HPDE6-E6E7 (cell line): Measurements from ENCODE around the gene CBFA2T2.
"Not testable (repeated sequence)": the region's sequence is repeated elsewhere in the genome, so short reads cannot be mapped to it uniquely, and the experiment has no call there.

Experiments used
- DNase-seq: peaks from one replicate; pipeline ENCODE4 v3.0.0; 2011; ENCODE audit warnings: missing footprints; ENCODE audit errors: extremely low spot score

Gene CBFA2T2

DNA sequence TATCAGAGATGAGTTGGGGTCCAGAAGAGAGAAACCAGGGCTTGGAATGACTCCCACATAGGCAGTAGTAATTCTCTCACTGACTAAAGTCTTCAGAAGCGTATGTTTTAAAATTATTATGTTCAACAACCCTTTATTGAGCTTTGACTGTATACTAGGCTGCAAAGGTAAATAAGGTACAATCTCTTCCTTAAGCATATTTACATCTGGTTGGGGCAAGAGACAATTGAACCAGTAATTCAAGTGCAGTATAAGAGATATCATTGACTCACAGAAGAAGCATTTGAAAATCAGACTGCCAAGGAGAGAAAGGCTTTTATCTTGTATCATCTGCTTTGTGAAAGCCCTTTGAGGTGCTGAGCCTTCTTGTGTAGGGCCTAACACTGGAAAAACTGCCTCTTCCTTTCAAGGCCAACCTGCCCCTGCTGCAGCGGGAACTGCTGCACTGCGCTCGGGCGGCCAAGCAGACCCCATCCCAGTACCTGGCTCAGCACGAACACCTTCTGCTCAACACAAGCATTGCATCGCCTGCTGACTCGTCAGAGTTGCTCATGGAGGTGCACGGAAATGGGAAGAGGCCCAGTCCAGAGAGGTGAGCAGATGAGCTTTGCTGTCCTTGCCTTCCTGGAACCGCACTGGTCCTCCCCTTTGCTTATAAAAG lies 132.9 kb downstream of the CBFA2T2 start:
- DNase-seq, result no peak

DNA sequence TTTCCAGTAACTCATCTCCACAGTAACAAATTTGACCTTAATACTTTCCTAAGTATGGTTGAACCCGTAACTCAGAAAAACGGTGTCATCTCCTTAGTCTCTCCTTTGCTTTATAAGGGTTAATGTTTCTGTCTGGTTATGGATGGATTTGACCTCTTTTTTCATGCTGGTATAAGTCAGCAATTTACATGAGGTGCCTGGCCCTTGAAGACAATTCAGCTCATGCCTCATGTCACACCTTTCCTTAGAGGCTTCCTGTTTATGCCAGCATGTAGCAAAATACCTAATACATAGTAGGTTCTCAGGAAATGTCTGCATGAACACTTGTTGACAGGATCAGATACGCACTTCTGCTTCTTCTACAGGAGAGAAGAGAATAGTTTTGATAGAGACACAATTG lies 134.5 kb downstream of the CBFA2T2 start:
- DNase-seq, result no peak

DNA sequence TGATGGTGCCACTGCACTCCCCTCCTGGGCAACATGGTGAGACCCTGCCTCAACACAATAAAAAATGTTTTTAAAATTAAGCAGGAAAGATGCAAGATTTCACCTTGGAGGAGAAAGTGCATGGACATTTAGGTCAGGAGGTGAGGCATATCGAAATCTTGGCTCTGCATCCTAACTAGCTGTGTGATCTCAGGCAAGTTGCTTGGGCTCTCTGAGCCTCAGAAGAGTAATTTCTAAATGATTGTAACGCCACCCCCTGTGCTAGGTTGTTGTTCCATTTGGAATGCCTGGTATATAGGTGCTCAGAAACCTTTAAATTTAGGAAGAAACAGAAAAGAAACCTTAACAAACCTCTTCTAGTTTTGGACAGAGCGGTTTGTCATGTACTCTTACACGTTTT lies 136.3 kb downstream of the CBFA2T2 start:
- DNase-seq, result no peak

DNA sequence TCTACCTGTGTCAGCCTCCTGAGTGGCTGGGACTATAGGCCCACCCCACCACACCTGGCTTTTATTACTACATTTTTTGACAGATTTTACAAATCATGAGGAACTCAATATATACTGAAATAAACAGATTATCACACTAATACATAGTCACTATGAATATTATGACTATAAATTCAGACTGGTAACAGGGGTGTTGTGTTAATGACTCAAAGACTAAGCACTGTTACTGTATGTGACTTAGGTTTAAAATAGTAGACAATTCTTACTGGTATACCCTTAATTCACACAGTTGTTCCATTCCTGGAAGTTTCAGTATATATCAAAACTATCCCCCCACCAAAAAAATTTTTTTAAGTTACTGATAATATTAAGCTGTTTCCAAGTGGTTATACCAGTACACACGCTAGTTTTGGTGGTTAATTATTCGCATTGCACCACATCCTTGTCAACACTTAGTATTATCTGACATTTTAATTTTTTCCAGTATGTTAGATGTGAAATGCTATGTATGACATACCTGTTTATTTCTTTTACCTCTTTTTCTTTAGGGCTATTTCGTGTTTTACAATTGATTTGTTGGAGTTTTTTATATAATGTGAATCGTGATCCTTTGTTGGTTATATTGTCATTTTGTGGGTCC lies 137.8 kb downstream of the CBFA2T2 start:
- DNase-seq, result no peak

DNA sequence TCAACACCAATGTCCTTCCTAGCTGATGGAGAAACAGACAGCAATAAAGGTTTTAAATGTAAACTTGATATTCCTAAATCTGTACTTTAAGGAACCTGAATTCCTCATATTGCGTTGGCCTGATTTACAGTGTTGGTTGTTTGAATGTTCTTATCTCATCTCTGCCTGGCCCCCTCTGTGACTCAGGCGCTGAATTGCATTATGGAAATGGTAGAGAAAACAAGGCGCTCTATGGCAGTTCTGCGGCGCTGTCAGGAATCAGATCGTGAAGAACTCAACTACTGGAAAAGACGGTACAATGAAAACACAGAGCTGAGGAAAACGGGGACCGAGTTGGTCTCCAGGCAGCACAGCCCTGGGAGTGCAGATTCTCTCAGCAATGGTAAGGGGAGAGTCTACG lies 139.6 kb downstream of the CBFA2T2 start:
- DNase-seq, result no peak

DNA sequence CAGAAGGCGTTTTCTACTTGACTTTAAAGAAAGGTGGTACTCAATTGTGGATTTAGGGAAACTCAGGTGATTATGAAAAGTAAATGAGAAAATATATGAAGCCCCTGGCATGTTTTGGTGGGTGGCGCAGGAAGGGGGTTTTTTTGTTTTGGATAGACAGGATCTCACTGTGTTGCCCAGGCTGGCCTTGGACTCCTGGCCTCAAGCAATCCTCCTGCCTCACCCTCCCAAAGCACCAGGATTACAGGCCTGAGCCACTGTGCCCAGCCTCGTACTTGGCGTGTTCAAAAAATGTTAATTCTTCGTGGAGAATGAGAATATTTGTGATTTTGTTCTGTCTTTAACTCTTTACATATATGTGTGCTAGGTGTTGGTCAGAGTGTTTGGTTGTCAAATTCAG lies 140.1 kb downstream of the CBFA2T2 start:
- no peak for DNase-seq

DNA sequence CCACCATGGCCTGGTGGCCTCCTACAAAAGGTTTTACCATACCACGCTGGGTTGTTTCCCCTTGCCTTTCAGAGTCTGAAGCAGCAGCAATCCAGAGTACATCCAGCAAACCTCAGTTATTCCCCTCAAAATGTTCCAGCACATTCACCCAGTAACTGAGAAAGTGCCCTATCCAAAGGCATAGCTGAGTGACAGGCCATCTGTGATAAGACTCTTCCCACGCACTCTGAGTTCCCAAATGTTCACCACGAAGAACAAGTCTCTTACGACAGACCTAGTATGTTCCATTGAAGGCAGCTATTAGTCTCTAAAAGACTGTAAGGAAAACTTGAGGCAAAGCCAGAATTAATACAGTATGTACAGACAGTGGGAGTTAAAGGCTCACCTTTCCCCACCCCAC lies 140.6 kb downstream of the CBFA2T2 start:
- DNase-seq, result no peak

DNA sequence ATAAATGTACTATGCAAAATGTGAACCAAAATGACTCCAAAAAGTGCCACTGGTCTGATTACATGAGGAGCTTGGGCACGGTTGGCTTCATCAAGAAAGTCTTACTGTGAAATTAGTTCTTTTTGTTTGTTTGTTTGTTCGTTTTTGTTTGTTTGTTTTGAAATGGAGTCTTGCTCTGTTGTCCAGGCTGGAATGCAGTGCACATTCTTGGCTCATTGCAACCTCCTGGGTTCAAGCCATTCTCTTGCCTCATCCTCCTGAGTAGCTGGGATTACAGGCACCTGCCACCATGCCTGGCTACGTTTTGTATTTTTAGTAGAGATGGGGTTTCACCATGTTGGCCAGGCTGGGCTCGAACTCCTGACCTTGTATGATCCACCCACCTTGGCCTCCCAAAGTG lies 142.0 kb downstream of the CBFA2T2 start:
- not testable (repeated sequence) for DNase-seq

DNA sequence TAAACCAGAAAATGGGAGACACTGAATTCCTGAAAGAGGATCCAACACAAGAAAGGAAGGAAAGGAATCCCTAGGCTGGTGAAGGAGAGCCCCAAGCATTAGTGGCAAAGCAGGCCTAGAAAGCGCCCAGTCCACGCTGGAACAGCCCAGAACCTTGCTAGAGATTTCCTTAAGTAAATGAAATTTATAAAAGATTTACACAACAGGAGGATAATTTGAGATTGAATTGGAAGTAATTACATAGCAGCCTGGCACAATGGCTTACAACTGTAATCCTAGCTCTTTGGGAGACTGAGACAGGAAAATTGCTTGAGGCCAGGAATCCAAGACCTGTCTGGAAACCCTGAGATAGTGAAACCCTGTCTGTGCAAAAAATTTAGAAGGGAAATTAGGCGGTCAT lies 145.4 kb downstream of the CBFA2T2 start:
- no peak for DNase-seq

DNA sequence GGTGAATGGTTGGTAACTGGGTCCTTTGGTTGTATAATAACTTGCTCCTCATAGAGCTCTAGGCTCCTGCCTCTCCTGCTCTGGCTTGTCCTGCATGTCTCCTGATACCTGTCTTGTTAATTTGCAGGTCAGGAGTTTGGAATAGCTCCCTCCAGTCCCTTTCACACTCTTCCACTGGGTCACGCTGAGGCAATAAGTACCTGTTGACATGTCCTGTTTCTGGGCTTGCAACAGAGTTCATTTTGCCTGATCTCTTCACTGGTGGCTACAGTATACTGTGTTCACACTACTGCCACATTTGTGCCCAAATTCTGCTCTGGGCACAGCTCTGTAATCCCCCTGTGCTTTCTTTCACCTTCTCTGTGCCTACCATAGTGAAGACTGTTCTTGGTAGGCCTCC lies 146.9 kb downstream of the CBFA2T2 start:
- no peak for DNase-seq

DNA sequence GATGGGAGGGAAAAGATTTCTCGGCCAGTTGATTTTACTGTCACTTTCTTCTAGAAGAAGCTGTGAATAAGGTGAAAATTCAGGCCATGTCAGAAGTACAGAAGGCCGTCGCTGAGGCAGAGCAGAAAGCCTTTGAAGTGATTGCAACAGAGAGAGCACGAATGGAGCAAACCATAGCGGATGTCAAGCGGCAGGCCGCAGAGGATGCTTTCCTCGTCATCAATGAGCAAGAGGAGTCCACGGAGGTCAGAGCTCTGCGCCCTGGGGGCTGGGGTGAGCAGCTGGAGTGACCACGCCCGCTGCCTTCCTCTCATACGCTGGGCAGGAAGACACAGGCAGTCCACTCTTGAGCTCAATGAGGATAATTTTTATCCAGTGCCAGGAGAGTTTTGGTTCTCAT lies 150.4 kb downstream of the CBFA2T2 start:
- DNase-seq, result no peak

DNA sequence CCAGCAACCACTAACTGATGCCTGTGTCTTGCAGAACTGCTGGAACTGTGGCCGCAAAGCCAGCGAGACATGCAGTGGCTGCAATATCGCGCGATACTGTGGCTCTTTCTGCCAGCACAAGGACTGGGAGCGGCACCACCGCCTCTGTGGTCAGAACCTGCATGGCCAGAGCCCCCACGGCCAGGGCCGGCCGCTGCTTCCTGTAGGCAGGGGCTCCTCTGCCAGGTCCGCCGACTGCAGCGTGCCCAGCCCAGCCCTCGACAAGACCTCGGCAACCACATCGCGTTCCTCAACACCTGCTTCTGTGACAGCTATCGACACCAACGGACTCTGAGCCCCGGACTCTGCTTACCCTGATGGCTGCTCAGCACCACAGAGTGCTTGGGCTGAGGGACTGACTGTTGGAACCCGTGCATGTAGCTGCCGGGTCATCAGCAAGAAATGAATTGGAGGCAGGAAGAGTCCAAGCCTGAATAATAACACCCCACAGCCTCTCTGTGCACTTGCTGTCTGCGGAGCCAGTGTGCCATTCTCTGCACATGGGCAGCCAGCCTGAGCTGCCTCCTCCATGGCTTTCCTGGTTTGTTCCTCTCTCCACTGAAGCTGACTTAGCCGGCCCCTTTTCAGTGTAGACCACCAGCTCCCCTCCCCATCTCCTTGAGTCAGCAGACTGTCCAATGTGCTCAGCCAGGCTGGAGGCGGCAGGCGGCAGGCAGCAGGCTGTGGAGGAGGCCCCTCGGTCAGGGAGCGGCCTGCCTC lies 154.6 kb downstream of the CBFA2T2 start:
- no peak for DNase-seq

DNA sequence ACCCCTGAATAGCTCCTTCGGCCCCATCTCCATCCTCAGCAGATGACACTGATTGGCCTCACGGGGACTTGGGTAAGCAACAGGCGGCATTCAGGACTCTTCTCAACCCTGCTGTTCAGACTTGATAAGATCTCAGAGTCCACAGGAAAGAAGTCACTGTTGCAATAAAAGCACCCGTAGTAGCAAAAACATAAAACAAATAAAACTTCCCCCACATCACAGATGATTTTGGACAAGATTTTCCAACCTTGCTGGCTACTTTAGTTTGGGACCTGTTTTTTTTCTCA lies 155.1 kb downstream of the CBFA2T2 start:
- no peak for DNase-seq

DNA sequence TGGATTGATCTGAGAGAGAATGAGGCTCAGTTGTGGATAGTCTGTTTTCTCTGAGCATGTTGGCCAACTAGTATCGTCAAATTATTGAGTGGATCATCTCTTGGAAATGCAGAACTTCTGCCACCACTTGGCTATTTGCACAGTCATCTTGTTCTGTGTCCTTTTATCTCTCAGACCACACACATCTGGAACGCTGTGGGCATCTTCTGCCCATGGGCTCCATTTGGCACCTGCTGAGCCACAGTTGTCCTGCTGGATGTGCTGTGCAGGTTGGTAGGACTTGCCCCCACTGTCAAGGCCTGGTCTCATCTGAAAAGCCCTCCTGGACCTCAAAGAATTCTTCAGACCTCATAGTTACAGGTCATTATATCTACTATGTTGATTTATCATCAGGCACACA lies 155.5 kb downstream of the CBFA2T2 start:
- DNase-seq, result no peak

DNA sequence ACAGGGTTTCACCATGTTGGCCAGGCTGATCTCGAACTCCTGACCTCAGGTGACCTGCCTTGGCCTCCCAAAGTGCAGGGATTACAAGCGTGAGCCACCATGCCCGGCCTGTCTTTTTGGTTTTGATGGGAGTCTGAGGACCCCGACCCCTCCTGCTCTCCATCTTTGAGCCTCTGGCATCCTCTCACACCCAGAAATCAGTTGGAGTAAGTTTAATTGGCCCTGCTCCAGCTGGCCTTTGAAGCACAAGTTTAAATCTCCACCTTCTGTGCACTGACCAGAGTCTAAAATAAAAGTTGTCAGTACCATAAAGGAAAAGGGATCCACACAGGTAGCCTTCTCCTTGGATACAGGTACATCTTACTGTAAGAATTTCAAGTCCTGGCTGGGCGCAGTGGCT lies 156.3 kb downstream of the CBFA2T2 start:
- DNase-seq, result no peak

DNA sequence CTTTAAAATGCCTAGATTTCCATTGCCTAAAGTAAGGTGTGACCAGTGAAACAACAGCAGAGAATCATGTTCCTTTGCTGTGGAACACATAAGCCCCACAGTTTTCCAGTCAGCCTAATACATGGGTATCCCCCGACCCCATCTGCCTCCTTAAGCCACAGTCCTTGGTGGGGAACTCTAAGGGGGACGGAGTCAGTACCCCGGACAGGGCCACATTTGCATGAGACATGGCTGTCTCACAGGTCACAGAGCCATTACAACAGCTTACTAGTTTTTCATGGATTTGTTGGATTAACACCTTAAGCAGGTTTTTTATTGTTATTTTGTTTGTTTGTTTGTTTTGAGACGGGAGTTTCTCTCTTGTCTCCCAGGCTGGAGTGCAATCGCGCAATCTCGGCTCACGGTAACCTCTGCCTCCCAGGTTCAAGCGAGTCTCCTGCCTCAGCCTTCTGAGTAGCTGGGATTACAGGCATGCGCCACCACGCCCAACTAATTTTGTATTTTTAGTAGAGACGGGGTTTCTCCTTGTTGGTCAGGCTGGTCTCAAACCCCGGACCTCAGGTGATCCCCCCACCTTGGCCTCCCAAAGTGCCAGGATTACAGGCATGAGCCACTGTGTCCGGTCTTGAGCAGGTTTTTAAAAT lies 157.2 kb downstream of the CBFA2T2 start:
- not testable (repeated sequence) for DNase-seq

DNA sequence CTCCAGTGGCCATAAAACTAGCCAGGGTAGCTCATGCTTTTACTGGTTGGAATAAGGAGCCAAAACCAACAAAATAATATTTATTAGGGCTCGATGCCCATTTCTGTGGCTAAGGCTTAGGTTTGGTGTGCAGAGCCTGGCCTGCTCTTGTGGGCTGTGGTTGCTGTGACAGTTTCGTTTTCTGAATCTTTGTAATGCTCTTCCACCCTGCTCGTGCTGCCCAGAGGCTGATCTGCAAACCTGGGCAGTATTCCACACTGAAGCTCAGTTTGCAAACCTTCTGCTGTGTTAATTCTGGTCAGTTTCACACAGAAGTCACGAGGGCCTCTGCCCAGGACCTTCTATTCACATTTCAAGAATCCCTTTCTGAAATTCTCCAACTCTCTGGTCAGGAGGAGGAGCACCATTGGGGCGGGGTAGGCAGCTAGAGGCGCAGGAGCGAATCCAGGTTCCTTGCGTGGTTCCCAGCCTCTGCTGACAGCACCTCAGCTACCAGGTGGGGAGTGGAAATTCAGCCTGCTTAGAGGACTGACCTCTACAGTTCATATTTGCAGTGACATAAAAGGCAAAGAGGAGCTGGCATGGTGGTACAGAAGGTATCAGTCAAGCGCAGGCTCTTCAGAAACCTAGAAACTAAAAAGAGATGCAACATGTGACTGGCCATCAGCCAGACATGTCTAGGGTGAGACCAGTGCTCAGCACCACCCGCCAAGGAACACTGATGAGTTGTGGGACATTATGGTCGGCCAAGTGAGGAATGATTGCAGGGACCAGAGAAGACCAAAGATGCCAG lies 157.9 kb downstream of the CBFA2T2 start:
- no peak for DNase-seq

DNA sequence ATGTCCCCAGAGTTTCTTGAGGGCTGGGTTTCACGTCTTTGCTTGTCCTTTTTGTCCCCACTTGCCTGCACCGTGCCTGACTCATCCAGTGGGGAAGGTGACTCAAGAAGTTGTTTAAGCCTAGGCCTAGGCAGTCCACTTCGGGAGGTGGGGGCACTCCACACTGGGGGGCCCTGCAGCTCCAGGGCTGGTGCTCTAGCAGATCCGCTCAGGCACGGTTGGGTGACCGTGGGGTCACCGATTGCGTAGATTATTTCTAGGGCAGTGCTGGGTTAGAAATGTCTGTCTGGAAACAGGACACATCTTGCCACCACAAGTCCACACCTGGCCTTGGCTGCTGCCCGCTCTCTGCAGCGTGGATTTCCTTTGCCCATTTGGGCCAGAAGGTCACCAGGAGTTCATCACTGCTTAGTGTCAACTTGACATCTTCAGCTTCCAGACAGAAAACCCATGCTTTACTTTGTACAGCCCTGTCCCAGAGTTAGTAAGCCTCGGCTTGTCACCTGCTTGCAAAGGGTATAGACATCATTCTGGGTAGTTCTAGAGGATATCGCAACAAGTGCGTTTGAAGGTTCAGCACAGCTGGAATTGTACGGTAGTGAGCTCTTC lies 158.6 kb downstream of the CBFA2T2 start:
- peak; percentile 64 for DNase-seq

DNA sequence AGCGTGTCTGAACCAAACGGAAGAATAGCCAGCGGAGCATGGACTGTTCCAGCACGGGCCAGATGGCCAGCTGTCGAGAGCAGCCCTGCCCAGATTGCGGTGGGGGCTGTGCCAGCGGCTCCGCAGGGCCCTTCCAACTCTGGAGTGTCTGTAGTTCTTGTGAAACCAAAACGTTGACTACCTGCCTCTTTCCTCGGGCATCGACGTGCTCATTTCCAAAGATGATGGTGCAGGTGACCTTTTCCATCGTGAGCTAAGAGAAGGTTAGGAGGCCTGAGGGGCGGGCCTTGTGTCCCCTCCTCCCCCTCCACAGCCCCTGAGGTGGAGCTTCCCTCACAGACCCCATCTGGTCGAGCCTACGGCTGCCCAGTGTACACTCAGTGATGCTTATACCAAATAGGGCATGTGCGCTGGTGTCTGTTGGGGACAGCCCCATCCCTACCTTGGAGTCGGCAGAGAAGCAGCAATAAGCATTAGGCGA lies 159.3 kb downstream of the CBFA2T2 start:
- no peak for DNase-seq

DNA sequence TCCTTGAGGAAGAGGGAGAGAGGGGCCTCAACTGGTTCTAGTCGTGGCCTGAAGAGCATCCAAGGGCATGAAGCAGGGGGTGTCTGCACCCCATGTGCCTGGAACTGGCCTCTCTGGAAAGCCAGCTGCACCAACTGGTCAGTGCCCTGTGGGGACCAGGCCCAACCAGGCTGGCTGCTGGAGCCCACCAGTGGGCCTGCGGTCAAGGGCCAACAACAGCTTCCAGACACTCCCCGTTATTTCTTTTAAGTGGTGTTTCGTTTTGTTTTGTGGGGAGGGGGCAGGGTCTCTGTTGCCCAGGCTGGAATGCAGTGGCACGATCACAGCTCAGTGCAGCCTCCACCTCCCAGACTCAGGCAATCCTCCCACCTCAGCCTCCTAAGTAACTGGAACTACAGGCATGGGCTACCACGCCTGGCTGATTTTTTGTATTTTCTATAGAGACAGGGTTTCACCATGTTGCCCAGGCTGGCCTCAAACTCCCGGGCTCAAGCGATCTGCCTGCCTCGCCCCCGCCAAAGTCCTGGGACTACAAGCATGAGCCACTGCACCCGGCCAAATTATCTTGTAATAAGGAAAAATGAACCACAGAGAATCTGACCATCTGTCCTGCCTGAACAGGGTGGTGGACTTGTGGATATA lies 160.3 kb downstream of the CBFA2T2 start:
- DNase-seq, result no peak
